ENCODE results near the gene MUC3A.

MUC3A gene

GRCh38 chr7:100947792-100948191, 1.5 kb upstream of the MUC3A start:
- DNase-seq (ENCODE audit: low spot score) = no peak

- DNase-seq (ENCODE audit: low spot score) = no peak
These were observed 654 bp downstream of the MUC3A start for GRCh38 chr7:100949933-100950443.

DNA sequence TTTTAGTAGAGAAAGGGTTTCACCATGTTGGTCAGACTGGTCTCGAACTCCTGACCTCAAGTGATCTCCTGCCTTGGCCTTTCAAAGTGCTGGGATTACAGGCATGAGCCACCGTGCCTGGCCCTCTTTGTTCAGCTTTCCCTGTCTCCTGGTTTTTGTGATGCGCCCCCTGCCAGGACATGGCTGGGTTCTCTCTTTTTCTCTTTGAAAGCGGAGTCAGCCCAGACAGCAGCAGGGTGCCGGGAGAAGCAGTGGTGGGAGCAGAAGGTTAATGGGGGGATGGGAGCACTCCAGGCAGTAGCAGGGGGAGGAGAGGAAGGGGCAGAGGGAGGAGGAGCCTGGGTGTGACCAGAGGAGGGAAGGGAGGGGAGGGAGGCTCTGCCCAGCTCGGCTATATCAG, 1.8 kb downstream of the MUC3A start:
- DNase-seq (ENCODE audit: low spot score) = no peak

GRCh38 chr7:100951888-100952560, 2.7 kb downstream of the MUC3A start:
- no peak for DNase-seq (ENCODE audit: low spot score)

- DNase-seq (ENCODE audit: low spot score) = no peak
These were observed 3.3 kb downstream of the MUC3A start for GRCh38 chr7:100952641-100953040.

- no peak for DNase-seq (ENCODE audit: low spot score)
These were observed 8.6 kb downstream of the MUC3A start for GRCh38 chr7:100957832-100958421.

- no peak for DNase-seq (ENCODE audit: low spot score)
These were observed 10.6 kb downstream of the MUC3A start for GRCh38 chr7:100959894-100960293.

DNA sequence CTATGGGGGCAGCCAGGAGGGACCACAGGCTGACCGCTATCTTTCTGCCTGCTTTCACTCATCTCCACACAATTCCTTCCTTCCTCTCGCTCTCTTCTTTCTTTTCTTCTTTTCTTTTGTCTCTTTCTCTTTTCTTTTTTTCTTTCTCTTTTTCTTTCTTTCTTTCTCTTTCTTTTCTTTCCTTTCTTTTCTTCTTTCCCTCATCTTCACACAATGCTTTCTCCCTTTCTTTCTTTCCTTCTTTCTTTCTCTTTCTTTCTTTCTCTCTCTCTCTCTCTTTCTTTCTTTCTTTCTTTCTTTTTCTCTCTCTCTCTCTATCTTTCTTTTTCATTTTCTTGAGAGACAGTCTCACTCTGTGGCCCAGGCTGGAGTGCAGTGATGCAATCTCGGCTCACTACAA, 13.2 kb downstream of the MUC3A start:
- no peak for DNase-seq (ENCODE audit: low spot score)

DNA sequence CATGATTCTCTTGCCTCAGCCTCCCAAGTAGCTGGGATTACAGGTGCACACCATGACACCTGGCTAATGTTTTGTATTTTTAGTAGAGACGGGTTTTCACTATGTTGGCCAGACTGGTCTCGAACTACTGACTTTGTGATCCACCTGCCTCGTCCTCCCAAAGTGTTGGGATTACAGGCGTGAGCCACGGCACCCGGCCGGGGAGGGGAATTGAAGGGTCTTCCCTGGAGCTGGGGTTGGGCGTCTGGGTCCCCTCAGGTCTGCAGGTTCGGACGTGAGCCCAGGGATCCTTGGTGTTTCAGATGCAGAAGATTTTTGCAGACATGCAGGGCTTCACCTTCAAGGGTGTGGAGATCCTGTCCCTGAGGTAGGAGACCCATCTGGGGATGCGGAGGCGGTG, 14.1 kb downstream of the MUC3A start:
- DNase-seq (ENCODE audit: low spot score) = no peak

DNA sequence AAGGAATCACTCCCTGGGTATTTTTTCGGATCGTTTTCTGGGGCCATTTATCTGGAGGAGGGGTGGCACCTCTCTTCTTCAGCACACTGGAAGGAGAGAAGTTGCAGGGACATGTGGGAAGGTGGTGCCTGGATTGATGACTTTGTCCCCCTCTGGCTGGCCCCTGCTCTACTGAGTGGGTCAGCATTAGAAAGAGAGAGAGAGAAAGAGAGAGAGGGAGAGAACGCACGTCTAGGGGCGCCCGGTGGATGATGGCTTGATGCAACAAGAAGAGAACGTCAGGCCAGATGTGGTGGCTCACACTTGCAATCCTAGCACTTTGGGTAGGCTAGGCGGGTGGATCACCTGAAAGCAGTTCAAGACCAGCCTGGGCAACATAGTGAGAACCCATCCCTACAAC, 14.5 kb downstream of the MUC3A start:
- no peak for DNase-seq (ENCODE audit: low spot score)

- no peak for DNase-seq (ENCODE audit: low spot score)
These were observed 15.3 kb downstream of the MUC3A start for GRCh38 chr7:100964630-100965029.

DNA sequence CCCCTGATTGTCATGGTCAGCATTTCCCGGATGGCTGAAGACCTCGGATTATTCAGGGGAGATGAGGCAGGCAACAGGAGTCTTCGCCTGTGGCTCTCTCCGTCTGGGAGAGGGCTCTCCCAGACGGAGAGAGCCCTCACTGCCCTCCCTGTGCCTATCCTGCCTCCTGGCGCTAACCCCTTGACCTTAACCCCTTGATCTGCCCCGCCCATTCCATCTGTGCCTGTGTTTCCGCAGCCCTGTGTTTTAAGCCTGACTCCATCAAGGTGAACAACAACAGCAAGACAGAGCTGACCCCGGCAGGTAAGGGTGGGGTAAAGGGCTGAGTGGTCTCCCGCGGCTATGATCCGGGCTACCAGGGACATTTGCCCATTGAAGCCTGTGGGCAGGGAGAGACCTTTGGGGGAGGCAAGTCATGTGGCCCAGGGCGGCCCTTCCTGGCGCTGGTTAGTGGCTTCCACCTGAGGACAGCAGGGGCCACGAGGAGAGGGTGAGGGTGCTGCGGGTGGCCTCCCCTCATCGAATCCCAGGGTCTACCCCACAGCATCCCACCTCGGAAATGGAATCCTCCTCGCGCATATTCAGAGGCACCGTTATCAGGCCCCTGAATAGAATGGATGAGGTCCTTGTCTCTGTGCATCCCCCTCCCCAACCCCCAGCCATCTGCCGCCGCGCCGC, 15.8 kb downstream of the MUC3A start:
- DNase-seq (ENCODE audit: low spot score) = no peak

DNA sequence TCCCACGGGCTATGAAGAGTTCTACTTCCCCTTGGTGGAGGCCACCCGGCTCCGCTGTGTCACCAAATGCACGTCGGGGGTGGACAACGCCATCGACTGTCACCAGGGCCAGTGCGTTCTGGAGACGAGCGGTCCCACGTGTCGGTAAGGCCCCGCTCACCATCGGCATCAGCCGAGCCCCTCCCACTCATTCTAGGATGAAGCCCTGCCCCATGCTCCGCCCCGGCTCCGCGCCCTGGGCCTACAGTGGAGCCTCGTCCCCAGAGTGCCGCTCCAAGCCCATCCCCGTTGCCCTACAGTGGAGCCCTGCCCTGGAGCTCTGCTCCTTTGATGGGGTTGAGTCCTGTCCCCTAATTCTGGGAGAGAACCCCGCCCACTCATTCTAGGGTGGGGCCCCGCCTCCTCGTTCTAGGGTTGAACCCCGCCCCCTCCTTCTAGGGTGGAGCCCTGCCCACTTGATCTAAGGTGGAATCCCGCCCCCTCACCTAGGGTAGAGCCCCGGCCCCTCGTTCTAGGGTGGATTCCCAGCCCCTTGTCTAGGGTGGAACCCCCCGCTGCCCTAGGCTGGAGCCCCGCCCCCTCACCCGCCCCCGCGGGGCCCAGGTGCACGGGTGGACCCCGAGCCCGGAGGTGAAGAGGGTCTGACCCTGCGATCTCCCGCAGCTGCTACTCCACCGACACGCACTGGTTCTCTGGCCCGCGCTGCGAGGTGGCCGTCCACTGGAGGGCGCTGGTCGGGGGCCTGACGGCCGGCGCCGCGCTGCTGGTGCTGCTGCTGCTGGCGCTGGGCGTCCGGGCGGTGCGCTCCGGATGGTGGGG, 16.6 kb downstream of the MUC3A start:
- peak; percentile 78 for DNase-seq (ENCODE audit: low spot score)

GRCh38 chr7:100966542-100967291, 17.4 kb downstream of the MUC3A start:
- no peak for DNase-seq (ENCODE audit: low spot score)

DNA sequence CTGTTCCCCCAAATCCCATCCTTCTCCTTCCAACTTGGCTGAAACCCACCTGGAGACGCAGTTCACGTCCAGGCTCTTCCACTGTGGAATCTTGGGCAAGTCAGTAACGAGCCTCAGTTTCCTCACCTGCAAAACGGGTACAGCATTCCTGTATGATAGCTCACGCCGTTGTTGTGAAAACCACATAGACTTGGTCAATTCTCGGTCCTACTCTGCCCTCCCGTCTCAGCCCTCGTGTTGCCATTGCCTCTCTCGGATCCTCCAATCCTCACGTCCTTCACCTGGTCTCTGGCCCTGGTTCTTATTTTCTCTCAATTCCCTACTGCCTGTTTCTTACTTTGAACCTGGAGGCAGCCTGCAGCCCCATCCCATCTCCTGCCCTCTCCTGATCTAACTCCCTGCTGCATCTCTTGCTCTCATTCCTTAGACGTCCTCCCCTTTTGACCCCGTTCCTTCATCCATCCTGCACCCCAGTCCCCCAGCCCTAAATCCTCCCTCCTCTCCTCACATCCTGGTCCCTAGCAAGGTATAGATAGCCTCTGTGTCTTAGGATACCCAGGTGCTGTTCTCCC, 18.0 kb downstream of the MUC3A start:
- no peak for DNase-seq (ENCODE audit: low spot score)

GRCh38 chr7:100968031-100968430, 18.7 kb downstream of the MUC3A start:
- no peak for DNase-seq (ENCODE audit: low spot score)

DNA sequence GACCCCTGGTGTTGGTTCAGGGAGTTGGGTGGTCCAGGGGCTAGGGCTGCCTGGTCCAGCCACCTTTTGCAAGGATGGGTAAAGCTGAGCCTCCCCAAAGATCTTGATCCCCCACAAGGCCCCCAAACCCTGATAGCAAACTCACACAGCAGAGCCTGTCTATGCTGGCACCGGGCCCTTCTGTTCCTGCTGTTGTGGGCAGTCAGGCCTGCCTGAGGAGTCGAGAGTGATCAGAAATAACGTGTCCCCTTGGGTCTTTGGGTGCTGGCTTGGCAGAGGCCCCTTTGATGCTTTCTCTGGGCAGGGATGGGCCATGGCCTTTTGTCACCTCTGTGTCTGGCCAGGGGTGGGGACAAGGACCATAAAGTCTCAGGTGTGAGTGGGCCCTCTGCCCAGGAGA, 19.3 kb downstream of the MUC3A start:
- no peak for DNase-seq (ENCODE audit: low spot score)

- no peak for DNase-seq (ENCODE audit: low spot score)
These were observed 19.8 kb downstream of the MUC3A start, which contains the start of gene MUC12 for GRCh38 chr7:100969066-100969615. Gene MUC12, plus strand, starts transcription at chr7:100969565. Its CDS starts 58 bp downstream, at chr7:100969623.

- no peak for DNase-seq (ENCODE audit: low spot score)
These were observed 22.0 kb downstream of the MUC3A start for GRCh38 chr7:100971111-100972001.

DNA sequence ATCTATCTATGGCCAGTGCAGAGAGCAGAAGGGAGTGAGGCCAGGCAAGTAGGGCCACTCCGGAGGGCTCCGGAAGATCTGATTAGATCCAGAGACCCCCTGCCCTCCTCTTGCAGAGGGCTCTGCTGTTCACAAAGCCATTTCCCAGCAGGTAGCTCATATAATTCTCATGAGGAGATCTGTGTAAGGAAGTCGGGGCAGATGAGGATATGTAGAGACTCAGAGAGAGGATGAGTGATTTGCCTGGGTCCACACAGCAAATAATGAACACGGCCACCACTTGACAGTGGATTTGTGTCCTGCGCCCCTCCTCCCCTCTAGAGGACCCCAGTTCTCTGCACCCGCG, 22.6 kb downstream of the MUC3A start:
- DNase-seq (ENCODE audit: low spot score) = no peak

Data from activated CD4-positive, alpha-beta T cell treated with anti-CD3 and anti-CD28 coated beads, Interleukin-2, Interleukin-4, amounts not matched to agents 100 ng/mL and 50 ng/mL, durations not matched to agents 16 hours and 8 hours (primary cell).